NT2/D1 (cell line): ENCODE data around the gene MFSD6L.

Source experiments
- SUZ12 ChIP-seq: IDR thresholded peaks from 2 replicates; pipeline ENCODE4 v1.6.1; 2011; ENCODE audit not compliant: insufficient read length, insufficient read depth; ENCODE audit errors: extremely low read depth
- YY1 ChIP-seq: IDR thresholded peaks from 2 replicates; pipeline ENCODE4 v1.6.1; 2011; ENCODE audit not compliant: insufficient read length, insufficient read depth
- ZNF274 ChIP-seq: IDR thresholded peaks from 2 replicates; pipeline ENCODE4 v1.6.1; 2011; ENCODE audit warnings: mild to moderate bottlenecking, low read depth, low read length

DNA sequence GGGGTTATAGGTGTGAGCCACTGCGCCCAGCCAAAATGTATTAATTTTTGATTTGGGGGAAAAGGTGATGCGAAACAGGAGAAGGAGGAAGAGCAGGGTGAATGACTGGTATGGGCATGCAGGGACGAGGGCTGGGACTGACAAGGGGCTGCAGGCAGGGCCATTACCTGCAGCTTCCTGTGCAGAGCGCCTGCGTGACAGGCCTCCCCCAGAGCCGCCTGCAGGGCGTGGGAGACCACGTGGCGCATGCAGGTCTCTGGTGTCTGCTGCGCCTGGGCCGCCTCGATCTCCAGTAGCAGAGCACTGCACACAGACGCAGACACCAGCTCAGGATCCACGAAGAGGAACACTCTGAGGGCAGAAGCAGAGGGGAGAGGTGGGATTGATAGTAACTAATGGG, 35.9 kb upstream of the MFSD6L start:
- TF ChIP-seq ZNF274 (no peak), SUZ12 (no peak), YY1 (no peak)
